Left hindlimb (tissue), 1 donor: ENCODE measurements around the gene AGPAT1.
"Not testable (repeated sequence)": the region's sequence is repeated elsewhere in the genome, so short reads cannot be mapped to it uniquely, and the experiment has no call there.

Experiments
- DNase-seq: peaks from one replicate; pipeline ENCODE4 v3.0.0-alpha.2; 2018

Gene AGPAT1

GRCh38 chr6:32198345-32198696, 22.4 kb upstream of the AGPAT1 start:
- no peak for DNase-seq

DNA sequence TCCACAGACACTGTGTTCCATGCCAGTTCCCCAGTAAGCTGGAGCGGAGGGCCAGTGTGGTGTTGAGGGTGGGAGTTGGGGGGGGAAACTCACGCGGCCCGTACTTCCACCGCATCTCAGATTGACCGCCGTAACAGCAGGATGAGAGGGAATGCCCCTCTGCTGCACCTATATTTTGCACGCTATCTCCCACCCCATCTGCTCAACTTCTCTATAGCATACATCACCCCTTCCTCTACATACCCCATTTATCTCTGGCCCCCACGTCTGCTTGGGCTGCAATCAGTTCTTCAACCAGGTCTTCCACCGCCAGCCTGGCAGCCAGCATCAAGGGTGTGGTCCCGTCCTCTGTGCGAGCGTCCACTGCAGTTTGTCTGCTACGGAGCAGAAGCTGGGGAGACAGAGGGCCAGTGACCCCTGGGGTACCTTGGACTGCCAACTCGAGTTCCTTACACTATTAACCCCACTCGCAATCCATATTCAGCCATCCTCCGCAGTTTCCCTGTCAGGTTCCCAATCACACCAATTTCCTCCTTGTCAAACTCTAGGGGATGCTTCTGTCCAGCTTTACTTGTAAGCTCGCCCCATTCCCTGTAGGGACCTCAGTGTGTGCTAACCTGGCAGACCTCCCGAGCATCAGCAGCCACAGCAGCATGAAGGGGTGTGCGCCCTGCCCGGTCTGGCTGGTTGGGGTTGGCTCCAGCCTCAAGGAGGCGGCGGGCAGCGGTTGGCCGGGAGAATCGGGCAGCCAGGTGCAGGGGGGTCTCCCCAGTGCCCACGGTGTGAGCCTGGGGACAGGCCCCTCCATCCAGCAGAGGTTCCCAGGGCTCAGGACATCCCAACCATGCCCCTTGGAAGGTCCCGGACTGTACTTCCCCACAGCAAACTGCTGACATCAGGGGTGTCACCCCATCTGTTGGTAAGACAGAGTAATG, 21.1 kb upstream of the AGPAT1 start:
- peak; percentile 66 for DNase-seq

DNA sequence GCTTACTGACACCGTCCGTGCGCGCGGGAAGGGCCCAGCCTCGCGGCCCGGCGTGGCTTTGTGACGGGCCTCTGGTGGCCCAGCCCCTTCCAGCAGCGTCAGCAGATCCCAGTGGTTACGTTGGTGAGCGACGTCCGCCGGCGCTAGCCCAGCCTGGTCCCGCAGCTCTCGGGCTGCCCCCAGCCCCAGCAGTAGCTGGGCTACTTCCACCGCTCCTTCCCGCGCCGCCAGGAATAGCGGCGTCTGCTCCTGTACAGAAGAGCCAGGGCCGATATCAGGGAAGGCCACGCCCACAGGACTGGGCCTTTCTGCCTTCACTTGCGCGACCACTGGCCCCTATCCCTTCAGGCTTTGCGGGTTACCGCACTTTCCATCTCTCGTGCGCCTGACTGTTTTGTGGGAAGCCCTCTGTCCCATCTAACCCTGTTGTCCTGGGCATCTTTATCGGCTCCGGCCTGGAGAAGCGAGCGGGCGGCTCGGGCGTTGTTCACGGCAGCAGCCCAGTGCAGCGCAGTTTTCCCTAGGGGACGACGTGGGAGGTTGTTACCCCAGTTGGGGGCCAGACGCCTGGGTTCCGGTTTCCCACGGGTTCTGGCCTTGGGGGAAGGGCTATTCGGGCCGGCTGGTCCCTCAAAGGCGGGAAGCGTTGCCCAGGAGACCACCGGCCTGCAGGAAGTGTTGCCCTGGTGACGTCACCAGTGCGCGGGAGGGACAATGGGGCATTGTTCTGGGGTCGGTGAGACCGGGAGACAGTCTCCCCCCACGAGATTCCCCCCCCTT, 20.2 kb upstream of the AGPAT1 start:
- peak; percentile 95 for DNase-seq

DNA sequence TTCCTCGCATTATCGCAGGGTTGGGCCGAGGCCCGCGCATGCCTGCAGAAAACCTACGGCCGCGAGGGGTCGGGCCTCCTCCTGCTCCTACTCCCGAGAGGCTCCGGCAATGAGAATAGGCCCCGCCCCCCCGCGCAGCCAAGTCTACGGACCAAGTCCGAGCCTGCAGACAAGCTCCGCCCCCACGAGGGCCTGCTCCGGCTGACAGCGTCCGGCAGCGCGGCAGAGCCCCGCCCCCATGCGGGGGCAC, 19.7 kb upstream of the AGPAT1 start:
- peak; percentile 100 for DNase-seq

DNA sequence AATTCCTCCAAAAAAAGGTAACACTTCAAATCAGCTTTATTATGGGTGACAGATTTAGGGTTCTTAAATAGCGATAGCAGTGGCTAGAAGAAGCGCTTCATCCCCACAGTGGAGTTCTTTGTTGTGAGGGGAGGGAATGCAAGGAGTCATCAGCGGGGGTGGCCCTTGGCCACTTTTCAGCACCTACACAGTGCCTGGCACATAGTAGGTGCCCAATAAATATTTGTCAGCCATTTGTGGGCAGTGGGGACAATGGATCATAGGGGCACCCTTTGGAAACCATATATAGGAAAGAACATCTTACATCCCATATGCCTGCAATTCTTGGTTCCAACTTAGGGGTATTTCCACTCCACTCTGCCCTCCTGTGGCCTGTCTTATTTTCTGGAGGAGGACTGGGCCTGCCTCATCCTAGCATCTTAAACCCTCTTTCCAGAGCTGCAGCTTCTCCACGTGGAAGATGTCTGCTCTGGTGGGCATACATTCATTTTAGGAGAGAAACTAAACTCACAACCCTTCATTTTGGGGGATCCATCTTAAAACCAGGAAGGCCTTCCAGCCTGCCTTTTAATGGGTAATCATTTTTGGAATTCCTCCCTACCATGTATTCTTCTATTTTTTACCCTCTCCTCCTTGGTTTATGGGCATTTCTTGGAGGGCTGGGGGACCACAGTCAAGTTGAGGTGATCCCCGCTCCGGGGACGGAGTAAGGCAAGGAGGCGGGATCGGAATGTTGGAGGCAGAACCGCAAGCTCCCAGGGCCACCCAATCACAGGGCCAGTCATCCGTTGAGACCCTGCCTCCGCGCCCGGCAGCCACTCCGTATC, 19.2 kb upstream of the AGPAT1 start:
- DNase-seq = no peak

DNA sequence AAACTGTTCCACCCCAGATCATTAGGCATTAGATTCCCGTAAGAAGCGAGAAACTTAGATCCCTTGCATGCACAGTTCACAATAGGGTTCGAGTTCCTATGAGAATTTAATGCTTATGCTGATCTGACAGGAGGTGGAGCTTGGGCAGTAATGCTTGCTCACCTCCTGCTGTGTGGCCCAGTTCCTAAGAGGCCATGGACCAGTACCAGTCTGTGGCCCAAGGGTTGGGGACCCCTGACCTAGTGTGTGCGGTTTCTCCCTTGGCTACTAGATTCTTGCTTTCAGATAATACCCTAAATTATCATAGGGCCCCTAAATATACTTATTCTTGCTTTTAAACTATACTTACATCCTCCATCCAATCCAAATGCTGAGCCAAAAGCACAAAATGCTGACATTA, 18.5 kb upstream of the AGPAT1 start:
- no peak for DNase-seq

DNA sequence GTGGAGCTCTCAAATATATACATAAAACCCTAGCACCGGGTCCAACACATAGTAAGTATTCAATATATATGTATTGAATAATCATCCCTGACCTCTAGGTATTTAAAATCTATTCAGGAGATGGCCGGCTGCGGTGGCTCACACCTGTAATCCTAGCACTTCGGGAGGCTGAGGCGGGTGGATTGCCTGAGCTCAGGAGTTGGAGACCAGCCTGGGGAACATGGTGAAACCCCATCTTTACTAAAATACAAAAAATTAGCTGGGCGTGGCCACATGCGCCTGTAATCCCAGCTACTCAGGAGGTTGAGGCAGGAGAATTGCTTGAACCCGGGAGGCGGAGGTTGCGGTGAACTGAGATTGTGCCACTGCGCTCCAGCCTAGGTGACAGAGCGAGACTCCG, 17.2 kb upstream of the AGPAT1 start:
- DNase-seq = not testable (repeated sequence)

GRCh38 chr6:32192608-32193039, 16.7 kb upstream of the AGPAT1 start, which contains the start of gene GPSM3:
Gene GPSM3, minus strand, starts transcription at chr6:32192643. Its CDS starts 130 bp downstream, at chr6:32192513.
- DNase-seq = peak; percentile 55

- no peak for DNase-seq
Measured at GRCh38 chr6:32191696-32192607, 16.1 kb upstream of the AGPAT1 start.

DNA sequence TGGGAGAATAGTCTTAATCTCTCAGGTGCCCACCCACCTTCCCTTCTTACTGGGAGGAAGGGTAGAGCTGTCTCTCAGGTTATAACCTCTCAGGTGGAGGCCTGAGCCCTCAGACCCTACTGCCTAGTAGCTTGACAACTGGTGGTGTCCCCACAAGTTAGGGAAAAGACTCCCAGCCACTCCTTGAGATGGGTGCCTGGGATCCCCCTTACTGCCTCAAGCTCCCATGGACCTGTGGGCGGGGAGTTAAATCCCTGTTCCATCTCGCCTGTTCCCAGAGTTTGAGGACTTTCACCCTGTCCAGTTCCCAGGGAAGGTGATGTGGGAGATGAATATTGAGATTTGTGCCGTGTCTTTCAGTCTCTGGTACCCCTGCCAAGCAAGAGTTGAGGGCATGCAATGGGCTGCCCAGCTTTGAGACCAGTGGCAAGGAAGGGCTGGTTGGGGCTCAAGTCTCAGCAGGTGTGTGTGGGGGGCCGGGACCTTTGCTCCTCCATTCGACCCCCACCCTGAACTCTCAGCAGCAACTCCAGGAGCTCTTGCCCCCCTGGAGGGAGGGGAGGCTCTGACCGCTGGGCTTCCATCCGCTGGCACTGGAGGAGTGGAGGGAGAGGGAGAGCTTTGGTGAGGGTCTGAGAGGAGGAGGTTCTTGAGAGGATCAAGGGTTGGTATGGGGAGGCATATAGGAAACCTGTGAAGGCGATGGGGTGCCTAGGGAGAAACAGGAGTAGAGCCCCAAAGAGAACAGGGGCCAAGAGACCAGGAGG, 15.2 kb upstream of the AGPAT1 start:
- DNase-seq = no peak

DNA sequence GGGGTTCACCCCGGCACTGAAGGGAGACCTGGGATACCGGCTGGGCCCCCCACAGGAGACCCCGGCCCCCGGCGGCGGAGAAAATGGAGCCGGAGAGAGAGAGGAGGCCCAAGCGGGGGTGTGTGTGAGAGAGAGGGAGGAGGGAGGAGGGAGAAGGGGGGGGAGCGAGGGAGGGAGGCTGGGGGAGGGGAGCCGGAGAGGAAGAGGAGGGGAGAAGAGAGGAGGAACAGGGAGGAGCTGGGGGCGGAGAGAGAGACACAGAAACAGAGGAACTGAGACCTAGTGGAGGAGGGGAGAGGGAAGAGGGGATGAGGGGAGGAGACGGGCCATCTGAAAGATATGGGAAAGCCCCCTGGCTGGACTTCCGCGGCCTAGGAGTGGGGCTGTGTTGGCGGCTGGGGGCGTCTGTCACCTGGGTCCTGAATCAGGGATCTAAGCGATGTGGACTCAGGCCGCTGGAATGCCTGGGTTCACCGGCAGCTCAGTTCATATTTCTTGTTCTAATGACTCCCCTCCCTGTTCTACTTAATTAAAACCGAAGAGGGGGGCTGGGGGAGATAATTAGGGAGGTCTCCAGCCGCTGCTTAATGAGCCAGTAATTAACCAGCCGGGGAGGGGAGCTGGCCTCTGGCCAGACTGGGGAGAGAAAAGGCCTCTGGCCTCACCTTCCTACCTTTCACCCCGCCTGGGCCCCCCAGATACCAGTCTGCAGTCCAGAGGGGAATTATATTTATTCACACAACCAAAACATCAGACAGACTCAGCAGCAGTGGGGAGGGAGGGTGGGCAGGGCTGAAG, 14.4 kb upstream of the AGPAT1 start, which contains the start of gene PBX2:
PBX2 (minus strand) TSS at position 149 of the 798 bp plus-strand sequence. CDS start 287 bp downstream, outside the sequence.
- DNase-seq = peak; percentile 98

- DNase-seq = no peak
Measured at GRCh38 chr6:32189742-32190053, 13.8 kb upstream of the AGPAT1 start.

DNA sequence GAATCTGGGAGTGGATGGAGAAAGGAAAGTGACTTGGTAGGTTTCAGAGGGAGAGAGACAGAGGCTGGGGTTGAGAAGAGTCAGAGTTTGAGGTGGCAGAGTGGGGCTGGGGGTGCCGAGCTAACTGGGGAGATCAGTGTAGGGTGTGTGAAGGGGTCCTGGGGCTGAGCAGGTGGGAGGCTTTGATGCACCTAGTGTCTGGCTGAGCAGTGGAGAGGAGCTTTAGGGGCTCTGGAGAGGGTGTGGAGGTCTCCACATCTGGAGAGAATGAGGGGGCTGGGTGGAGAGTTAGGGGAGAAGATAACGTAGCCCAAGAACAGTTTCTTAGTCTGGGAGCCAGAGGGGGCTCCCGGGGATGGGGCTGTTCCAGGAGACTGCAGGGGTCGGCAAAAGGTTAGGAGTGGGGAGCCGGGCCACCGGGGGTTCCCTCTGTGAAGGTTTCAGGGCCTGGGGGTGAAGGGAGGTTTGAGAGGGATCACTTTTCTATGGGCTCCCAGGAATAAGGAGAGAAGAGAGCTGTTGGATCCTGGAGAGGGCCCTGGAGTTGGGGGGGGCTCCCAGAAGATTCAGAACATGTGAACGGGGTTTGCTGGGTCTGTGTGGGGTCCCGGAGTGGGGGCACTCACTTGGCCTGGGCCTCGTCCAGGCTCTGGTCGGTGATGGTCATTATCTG, 13.3 kb upstream of the AGPAT1 start:
- no peak for DNase-seq

DNA sequence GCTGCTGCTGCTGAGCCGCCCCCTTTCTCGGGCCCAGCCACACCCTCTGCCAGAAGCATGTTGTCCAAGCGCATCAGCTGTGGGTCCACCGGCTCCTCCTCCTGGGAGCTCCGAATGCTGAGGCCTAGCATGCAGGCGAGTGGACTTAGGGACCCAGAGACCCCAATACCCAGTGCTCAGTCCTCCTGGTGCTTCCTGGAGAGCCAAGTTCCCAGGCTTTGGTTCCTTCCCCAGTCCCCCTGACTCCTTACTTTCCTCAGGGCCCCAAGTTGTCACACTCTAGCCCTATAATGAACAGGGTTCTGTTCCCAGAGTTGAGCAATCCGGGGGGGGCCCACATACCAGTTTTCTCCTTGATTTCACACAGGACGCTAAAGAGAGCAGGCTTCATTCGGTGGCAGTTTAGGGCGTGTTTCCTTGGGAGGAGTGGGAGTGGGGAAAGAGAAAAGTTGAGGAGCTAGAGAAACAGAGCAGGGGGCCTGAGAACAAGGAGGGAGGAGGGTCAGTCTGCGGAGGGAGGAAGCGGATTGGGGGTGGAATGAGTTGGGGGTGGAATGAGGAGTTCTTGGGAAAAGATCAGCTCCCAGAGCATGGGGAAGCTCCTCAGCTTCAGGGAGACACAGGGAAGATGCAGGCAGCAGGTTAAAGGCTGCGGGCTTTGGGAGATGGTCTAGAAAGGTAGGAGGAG, 12.6 kb upstream of the AGPAT1 start:
- no peak for DNase-seq

DNA sequence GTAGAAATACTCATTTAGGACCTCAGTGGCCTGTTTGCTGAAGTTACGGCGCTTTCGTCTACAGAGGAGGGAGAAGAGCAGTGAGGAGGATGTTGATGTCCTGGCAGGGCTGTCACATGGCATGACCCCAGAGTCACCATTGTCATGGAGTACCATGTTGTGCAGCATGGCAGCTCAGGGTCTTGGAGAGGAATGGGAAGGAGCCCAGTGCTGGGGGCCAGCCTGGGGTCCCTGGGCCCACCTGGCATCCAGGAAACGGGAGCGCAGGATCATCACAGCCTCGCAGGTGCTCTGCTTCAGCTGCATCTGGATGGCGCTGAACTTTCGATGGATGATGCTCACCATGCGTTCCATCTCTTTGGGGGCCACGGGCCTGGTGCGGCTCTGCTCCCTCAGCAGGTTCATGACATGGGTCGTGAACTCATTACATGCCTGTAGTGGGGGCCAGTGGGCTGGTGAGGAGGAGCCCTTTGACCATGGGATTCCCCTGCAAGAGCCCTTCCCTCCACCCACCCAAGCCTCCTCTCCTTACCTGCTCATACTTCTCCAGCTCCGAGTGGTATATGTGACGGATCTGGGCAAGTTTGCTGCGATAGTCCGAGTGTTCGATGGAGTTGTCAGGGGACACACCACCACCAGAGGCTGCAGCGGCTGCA, 12.0 kb upstream of the AGPAT1 start:
- DNase-seq = peak; percentile 43

GRCh38 chr6:32187009-32187709, 11.3 kb upstream of the AGPAT1 start:
- DNase-seq = no peak

DNA sequence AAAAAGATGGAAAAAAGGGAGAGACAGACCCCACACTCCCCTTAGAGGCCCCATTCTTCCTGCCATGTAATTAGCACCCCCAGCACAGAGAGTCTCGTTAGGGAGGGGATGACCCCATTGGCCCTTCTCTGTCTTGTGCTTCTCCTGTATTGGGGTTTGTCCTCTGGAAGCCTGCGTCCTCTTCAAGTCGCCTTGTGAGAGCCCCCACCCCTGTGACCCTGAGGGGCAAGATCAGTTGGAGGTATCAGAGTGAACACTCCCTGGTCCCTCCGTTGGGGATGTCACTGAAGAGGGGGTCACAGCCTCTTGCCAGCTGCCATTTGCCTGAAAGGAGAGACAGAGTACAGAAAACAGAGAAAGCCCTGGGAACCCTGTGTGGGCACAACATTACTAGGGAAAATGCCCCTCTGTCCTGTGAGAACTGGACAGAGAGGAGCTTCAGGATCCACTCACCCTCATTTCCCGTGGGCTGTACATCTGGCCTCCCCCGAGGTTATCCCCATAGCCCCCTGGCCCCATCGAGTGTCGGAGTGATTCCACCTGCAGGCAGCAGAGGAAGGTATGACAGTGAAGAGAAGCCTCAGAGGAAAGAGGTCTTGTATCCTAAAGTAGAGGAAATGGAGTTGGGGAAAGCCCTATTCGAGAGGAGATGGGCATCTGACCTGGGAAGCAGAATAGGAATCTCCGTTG, 10.4 kb upstream of the AGPAT1 start:
- peak; percentile 21 for DNase-seq
